ENCODE data around the gene MAML3.
A peak's percentile ranks its signal among the peaks of the same experiment; 100 is the strongest.

MAML3 gene

DNA sequence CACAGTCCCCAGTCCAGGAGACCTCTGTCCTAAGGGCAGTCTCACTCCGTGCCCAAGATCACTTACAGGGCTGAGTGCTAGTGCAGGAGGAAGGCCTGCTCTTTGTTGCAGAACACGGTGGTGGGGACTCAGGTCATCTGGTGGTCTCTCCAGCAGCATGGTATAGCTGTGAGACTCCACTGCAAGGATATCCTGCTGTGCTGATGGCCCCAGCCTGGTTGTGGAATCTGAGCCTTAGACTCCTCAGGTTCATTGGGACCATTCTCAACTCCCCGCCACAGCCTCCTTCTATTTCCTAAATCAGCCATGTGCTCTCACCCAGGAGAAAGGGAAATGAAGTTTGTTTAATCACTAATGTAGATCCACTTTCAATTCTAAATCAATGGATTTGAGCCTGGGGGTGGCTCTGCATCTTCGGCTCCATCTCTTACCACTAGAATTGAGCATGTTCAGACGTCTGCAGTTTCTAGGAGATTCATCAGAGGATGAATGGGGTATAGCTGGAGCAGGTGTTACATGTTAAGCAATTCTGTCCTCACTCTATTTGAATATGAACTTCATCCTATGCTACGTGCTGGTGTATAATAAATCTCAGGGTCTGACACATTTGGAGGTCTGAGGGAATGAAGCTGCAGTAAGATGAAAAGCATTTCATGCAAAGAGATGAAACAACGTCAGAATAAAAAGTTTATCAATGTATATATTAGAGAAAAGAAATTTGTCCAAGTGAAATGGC, 299.1 kb downstream of the MAML3 start:
- FAIRE-seq = no peak

DNA sequence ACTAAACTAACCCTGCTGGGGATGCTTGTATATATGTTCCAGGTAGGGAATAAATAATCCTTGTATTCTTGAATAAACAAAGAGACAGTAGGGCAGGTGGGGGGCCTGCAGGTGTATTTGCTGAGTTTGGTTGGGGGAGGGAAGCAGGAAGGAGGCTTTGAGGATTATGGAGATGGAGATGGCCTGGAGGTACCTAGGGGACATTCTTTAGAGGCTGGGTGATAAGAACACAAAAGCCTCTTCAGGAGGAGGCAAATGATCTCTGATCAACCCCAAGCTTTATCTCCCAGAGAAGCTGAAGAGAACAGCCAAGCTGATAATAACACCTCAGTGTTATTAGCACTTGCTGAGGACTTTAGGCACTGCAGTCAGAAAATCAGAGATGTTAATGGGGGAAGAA, 300.7 kb downstream of the MAML3 start:
- no peak for FAIRE-seq

DNA sequence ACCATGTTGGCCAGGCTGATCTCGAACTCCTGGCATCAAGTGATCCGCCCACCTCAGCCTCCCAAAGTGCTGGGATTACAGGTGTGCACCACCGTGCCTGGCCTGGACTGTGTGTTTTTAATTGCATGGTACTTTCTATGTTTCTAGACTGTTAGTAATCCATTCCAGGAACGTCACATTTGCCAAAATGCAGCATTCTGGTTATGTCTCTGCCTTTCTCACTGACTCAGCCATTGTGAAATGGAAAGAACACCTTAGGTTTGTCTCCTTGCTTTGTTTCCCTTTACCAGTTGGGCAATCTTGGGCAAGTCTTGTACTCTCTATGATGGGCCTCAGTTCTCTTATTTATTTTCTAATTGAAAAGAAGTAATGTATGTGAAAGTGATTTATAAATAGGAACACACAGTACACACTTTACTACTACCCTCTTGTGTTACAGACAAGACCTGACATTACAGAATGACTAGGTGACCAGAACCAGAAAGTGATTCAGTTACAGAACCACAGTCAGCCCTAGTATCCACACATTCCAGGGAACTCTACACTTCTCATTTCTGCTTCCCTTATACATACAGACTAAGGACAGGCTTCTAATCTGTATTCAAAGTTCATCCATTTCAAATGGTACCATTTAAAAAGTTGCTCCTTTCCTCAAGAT, 301.2 kb downstream of the MAML3 start:
- no peak for FAIRE-seq

GRCh38 chr4:139851639-139852038, 302.3 kb downstream of the MAML3 start:
- FAIRE-seq = no peak

- no peak for FAIRE-seq
These were observed 302.9 kb downstream of the MAML3 start for GRCh38 chr4:139851133-139851532.

GRCh38 chr4:139849219-139849618, 304.8 kb downstream of the MAML3 start:
- FAIRE-seq = no peak

DNA sequence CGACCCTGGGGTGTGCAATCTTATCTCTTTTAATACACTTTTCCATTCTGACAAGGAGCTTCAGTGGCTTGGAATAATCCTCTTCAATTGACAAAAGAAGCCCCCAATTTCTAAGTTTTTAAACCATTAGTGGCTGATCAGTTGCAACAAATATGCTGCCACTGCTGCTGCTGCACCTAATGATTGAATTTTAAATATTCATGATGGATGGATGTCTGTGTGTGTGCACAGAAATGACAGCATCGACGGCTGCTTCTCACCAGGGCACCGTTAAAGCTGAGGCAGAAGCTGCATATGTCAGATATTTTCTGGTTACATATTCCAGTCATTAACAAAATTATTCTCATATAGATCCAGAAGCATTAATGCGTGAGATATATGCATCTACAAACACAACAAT, 306.0 kb downstream of the MAML3 start:
- FAIRE-seq = no peak

- FAIRE-seq = no peak
These were observed 306.4 kb downstream of the MAML3 start for GRCh38 chr4:139847602-139848001.

- FAIRE-seq = no peak
These were observed 307.2 kb downstream of the MAML3 start for GRCh38 chr4:139846766-139847165.

DNA sequence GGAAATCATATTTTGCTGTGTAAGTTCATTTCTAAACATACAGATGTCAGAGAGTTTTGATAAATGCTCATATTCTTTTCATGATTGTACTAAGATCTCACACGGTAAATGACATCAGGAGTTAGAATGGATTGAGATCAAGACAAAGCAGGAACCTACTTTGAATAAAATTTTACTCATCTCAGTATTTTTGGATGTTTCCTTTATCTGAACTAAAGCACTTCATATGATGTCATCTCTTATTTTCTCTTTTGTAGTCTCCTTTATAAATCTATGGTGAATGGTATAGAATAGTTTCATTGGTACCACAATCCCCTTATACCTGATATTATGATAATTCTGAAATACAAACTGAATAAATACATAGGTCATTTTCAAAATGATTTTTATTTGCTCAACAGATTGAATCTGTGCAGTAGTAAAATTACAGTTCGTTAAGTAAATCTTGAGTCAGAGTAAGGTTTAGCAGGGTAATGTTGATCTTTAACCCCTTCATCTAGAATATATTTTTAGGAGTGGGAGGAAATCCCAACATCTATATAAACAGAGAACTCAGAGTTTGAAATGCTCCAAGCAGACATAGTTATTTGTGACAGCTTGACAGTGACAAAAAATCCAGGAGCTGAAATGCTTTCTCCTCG, 308.4 kb downstream of the MAML3 start:
- FAIRE-seq = peak; percentile 97

DNA sequence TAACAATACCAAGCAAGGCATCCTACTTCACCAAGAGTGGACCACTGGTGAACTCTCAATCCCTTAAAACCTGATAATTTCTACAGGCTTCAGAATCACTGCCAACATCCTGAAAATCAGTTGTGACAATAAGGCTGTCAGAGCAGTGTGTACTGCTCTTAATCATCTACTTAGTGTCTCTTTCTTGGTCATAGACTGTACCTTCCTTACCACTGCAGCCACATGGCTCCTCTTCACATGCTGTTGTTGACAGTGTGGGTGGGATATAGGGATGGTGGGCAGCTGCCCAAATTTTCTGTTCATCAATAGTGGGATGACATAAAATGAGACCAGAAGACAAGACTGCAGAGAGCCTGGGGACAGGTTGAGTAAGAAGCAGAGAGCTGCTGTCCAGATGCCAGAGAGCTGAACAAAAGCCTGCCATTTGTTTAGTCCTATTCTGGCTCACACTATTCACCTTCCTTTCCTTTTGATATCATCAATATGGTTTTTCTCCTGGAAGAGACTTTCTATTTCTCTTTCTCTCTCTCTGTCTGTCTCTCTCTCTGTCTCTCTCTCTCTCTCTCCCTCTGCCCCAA, 309.4 kb downstream of the MAML3 start:
- no peak for FAIRE-seq

- no peak for FAIRE-seq
These were observed 309.9 kb downstream of the MAML3 start for GRCh38 chr4:139844057-139844456.

- FAIRE-seq = no peak
These were observed 310.3 kb downstream of the MAML3 start for GRCh38 chr4:139843641-139844040.

GRCh38 chr4:139841464-139842195, 312.4 kb downstream of the MAML3 start:
- peak; percentile 97 for FAIRE-seq

DNA sequence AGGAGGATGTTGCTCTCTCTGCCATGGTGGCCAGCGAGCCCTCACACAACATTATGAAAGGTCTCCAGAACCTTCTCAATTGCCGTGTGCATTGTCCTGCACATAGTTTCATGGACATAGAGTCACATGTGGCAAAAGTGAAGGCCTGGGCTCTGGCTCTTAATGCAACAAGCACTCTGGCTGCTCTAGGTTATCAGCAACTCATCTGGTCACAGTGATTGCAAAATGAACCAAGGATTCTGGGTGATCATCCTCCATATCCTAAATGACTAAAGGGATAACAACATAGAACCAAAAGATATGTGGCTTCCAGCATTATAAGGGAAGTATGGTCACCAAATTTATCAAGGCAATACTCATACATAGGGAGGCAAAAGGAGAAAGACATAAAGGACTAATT, 313.2 kb downstream of the MAML3 start:
- no peak for FAIRE-seq

DNA sequence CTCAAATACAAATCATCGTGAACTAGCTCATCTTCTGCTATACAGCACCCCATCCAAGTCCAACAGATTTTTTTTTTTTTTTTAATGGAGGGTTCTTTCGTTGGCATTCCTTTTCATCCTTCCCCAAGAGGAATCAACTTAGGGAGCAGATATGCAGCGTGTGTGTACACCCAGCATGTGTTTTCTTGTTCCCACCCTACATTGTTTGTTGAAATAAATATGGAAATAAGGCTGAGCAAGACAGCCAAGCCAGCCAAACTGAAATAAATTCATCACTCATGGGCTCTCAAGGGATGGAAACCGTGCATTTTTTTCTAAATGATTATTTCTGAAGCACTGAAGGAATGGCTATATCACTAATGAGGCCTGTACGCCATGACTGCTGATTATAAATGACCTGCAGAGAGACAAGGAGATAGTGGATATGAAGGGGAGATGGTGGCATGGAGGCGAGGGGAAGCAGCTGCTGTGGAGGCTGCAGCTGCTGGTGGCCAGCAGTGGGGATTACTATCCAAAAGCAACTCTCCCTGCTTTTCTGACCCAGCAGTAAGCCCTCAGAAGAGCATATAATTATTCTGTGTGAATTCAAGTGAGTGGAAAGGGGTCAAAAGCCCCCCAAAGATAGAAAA, 314.5 kb downstream of the MAML3 start:
- FAIRE-seq = no peak

- no peak for FAIRE-seq
These were observed 315.2 kb downstream of the MAML3 start for GRCh38 chr4:139838811-139839210.

DNA sequence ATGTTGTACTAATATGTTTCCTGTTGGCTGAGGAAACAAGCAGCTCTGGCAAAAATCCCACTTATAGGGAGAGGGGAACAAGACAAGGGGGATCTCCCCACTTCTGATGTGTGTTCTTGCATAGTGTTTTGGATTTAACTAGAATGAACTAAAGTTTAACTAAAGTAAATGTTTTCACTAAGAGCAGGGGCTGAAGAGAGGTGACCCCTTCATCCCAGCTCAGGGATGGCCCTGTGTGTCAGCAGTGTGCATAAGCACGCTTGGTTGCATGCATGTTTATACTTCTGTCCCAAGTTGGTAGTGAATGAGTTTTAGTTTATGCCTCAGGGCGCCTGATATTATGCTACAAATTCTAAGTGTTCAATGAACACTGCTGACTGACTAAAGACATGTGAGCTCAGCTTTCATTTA, 319.0 kb downstream of the MAML3 start:
- no peak for FAIRE-seq

- FAIRE-seq = no peak
These were observed 319.7 kb downstream of the MAML3 start for GRCh38 chr4:139834226-139834662.

DNA sequence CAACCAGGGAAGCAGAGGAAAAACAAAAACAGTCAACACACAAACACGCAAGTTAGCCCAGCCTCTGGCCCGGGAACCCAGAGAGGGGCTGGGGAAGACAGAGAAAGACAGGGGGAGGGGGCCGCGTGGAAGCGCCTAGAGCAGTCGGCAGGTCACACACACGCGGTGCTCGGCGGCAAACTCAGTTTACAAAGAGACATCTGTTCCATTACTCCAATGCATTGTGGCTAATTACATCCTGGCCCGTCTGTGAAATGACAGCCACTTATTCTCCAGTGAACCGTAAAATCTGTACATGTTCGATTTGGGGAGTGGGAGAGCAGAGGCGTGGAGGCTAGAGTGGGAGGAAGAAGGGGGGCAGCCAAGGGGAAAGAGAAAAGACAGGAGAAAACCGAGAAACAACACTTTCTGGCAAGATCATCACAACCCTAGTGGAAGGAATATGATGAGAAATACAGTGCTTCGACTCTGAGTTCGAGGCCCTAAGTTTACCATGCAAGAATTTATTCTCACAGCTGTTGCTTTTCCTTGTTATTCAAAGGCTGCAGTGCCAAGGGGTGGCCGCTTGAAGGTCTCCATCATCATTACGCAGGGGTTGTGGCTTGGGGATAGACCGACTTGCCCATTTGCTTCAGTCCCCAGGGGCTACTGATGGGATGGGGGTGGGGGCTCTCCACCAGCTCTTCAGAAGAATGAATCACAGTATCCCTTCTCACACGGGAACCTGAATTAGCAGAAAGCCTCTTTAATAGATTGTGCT, 320.7 kb downstream of the MAML3 start:
- FAIRE-seq = no peak

GRCh38 chr4:139828966-139829664, 324.9 kb downstream of the MAML3 start:
- no peak for FAIRE-seq

All from islet of Langerhans (tissue), 1 donor.